GM13976 (cell line): ENCODE measurements around the gene FBXO46.
A peak's percentile ranks its signal among the peaks of the same experiment; 100 is the strongest.
"Not testable (repeated sequence)": the region's sequence is repeated elsewhere in the genome, so short reads cannot be mapped to it uniquely, and the experiment has no call there.

Experiments
- DNase-seq: peaks from one replicate; pipeline ENCODE4 v3.0.0; 2012; ENCODE audit warnings: low spot score
- CTCF ChIP-seq: IDR thresholded peaks from 2 replicates; pipeline ENCODE4 v1.5.1; 2012; ENCODE audit warnings: borderline replicate concordance, mild to moderate bottlenecking; ENCODE audit not compliant: insufficient read depth; ENCODE audit errors: extremely low read depth, missing control alignments, control extremely low read depth
- in situ Hi-C: fragments of 300-500 bp; cut with MboI; formaldehyde crosslinking; loops from one replicate; pipeline ENCODE4 v1.12.0; 2022; ENCODE audit warnings: low sequenced_read_pairs, mixed read lengths, inconsistent platforms; ENCODE audit not compliant: unreplicated experiment

Gene FBXO46

GRCh38 chr19:45746866-45747265, 16.2 kb upstream of the FBXO46 start:
- in situ Hi-C loops = no loop called here
- no peak for TF ChIP-seq CTCF
- no peak for DNase-seq

GRCh38 chr19:45745606-45746005, 14.9 kb upstream of the FBXO46 start:
- in situ Hi-C loops = no loop called here
- DNase-seq = no peak
- no peak for TF ChIP-seq CTCF

GRCh38 chr19:45742969-45743368, 12.3 kb upstream of the FBXO46 start:
- in situ Hi-C loops = no loop called here
- TF ChIP-seq CTCF = no peak
- DNase-seq = no peak

GRCh38 chr19:45739498-45740439, 9.1 kb upstream of the FBXO46 start:
- no peak for TF ChIP-seq CTCF
- in situ Hi-C loops = no loop called here
- no peak for DNase-seq

GRCh38 chr19:45733160-45733810, 2.6 kb upstream of the FBXO46 start, which contains the start of gene MEIOSIN:
Gene MEIOSIN (plus strand): TSS chr19:45733439. CDS start chr19:45735377, 1,938 bp downstream.
- in situ Hi-C loops = no loop called here
- TF ChIP-seq CTCF = no peak

GRCh38 chr19:45729800-45730290, 851 bp downstream of the FBXO46 start:
- DNase-seq = peak; percentile 68
- in situ Hi-C loops = no loop called here
- TF ChIP-seq CTCF = no peak

More at GRCh38 chr19:45733160-45733810, 2.6 kb upstream of the FBXO46 start, which contains the start of gene MEIOSIN:
- no peak for DNase-seq

GRCh38 chr19:45728683-45729082, 2.0 kb downstream of the FBXO46 start:
- in situ Hi-C loops, DNase-seq: not testable (repeated sequence)

GRCh38 chr19:45720065-45720464, 10.6 kb downstream of the FBXO46 start:
- DNase-seq, in situ Hi-C loops: not testable (repeated sequence)
